GM19351 (cell line): Measurements from ENCODE around the gene WDPCP.
"Not testable (repeated sequence)": the region's sequence is repeated elsewhere in the genome, so short reads cannot be mapped to it uniquely, and the experiment has no call there.

Experiments
- ATAC-seq: cut with Tn5 transposase; IDR thresholded peaks from one replicate; pipeline ENCODE4 v1.9.1; 2021; ENCODE audit warnings: mild to moderate bottlenecking, moderate library complexity; ENCODE audit not compliant: unreplicated experiment

WDPCP gene

DNA sequence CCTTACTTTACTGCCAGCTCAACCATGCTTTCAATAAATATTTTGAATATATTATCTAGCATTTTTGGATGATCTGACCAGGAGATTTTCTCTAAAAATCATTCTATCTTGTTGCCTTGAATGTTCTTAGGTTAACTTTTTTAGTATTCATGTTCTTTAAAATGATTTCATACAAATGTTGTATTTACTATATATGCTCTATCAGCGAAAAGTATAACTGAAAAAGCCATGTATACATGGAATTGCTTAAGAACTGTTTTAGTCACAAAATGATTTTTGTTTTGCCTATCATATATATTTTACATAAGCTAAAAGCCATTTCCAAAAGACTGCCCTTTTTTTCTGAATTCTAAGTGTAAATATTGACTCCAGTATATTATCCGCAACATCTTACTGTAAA, 213.9 kb downstream of the WDPCP start:
- ATAC-seq = no peak

DNA sequence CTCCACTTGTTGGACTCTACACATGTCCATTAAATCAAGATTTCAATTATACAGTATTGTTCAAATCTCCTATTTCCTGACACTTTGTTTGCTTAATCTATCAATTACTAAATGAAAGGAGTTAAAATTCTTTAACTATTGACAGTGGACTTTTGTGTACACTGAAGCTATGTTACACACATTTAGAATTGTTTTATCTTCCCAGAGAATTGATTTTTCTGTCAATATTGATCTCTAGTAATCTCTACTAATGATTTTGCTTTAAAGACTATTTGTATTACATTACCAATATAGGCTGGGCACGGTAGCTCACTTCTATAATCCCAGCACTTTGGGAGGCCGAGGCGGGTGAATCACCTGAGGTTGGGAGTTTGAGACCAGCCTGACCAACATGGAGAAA, 215.7 kb downstream of the WDPCP start:
- no peak for ATAC-seq

- no peak for ATAC-seq
Measured at GRCh38 chr2:63369146-63369545, 219.1 kb downstream of the WDPCP start.

DNA sequence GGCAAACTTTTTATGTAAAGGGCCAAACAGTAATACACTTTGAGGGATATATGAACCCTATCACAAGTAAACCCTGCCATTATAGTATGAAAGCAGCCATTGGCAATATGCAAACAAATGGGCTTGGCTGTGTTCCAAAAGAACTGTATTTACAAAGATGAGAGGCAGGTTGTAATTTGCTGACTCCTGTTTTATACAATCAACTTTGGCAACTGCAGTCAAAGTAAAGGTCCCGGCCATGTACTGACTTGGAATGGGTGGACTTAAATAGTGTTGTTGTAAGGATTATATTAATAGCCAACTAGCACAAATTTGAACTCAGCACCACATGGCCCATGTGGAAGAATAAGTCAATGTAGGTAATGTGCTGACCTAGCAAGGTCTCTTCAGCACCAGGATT, 223.4 kb downstream of the WDPCP start:
- no peak for ATAC-seq

GRCh38 chr2:63357722-63358121, 230.6 kb downstream of the WDPCP start:
- ATAC-seq = not testable (repeated sequence)

GRCh38 chr2:63347361-63347760, 240.9 kb downstream of the WDPCP start:
- ATAC-seq = no peak

DNA sequence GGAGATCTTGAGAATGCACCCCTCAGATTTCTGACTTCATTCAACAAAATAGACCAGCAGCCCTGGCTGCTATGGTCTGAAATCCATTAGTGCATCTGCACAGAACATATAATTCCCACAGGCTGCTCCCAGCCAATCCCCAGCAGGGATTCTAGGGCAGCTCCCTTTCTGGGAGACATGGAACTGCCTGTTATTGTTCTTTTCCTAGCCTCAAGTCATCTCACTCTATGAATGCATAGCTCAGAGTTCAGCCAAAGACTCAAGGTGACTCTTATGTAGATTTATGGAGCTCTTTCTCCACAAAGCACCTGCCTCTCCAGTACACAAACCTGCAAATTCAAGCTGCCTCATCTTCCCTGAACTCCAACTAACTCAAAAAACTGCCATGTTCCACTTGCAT, 241.9 kb downstream of the WDPCP start:
- no peak for ATAC-seq

DNA sequence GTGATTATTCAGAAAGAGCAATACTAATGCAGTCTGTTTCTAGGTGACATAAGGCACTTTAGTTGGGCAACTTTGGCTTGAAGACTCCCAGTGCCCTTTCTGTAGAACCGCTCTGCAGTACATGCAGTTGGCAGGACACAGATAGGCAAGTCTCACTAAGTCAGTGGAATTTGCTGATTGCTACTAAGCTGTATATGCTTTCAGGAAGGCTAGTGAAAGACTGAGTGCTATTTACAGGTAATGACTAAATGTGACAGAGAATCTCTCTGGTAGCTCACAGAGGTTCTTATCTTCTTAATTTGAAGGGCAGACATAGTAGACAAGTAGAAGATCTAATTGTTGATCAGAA, 243.0 kb downstream of the WDPCP start:
- ATAC-seq = no peak

DNA sequence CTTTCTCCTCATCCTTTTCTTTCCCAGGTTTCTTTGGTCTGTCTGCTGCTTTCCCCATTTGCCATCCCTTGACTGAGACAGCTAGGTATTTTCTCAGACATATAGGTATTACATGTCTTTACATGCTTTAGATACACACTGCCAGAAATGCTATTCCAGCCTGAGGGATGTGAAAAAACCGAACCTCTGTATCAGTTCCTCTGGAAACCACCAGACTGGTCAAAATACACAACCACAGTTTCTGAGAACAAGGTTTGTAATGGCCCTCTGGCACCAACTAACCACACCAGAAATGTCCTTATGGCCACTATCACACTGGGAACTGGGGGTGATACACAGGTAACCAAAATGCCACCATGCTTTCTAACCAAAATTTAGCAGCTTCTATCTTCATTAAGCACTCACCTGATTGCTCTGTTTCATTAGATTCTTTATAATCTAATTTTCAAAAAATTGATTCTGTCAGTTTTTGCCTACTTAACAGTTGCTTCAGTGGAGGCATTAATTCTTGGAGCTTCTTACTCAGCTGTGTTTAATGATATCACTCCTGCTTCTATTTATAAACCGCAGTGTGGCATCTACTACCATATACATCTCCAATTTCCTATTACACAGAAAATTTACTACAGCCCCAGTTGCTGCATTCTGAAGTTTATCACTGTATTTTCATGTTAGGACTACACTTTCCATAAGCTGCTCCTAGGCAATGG, 243.5 kb downstream of the WDPCP start:
- no peak for ATAC-seq

DNA sequence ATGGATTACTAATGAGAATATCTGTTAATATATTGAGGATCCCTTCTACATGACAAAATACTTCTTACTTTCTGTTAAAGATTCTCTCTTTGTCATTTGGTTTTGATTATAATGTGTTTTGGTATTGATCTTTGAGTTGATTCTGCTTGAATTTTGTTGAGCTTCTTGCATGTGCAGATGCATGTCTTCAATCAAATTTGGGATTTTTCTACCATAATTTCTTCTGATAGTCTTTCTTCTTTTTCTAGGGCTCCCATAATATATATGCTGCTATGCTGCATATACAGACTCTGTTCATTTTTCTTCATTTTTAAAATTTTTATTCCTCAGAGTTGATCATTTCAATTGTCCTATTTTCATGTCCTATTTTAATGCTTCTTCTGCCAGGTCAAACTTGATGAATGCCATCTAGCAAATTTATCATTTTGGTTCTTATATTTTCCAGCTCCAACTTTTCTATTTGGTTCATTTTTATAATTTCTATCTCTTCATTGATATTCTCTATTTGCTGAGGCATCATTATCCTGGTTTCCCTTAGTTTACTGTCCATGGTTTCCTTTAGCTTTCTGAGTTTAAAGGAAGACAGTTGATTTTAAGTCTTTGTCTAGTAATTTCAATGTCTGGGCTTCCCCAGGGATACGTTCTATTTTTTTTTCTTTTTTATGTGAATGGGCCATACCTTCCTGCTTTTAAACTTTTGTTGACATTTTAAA, 244.7 kb downstream of the WDPCP start:
- ATAC-seq = no peak

DNA sequence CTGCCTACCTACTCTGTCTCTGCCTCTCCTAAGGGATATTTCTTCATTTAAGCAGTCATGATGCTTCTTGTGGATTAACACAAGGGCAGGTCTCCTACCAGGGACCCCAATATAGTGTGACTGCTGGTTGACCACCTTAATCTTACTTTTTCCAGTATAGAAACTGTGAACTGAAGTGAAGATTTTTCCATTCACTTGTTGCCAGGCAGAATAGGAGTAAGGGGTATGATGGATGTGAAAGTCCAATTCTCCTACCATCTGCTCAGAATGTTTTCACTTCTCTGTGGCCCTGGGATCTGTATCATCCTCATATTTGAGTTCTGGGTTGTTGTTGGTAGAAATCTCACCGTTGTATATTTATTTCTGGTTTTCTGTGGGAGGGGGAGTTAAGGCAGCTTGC, 247.8 kb downstream of the WDPCP start:
- no peak for ATAC-seq

DNA sequence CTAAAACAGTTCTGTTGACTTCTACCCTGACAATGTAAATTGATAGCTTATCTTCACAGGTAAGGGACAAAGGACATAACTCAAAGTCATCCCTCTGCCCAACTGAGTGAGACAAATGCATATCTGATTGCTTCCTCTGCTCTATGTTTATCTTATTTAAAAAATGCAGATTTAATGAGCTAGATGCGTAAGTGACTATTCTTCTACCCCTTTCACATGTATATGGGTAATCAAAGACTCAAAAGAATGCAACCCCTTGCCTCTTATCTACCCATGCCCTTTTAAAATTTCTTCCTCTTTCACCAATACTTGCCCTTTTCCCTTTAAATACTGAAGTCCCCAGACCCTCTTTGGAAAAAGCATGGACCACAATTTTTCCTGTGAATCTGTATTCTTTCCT, 253.4 kb downstream of the WDPCP start:
- no peak for ATAC-seq

- no peak for ATAC-seq
Measured at GRCh38 chr2:63326473-63326872, 261.8 kb downstream of the WDPCP start.

DNA sequence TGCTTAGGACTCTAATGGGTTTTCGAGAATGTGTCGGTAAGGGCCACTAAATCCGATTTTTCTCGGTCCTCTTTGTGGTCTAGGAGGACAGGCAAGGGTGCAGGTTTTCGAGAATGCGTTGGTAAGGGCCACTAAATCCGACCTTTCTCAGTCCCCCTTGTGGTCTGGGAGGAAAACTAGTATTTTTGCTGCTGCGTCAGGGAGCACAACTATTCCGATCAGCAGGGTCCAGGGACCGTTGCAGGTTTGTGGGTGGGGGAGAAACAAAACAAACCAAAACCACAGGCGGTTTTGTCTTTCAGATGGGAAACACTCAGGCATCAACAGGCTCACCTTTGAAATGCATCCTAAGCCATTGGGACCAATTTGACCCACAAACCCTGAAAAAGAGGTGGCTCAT, 264.6 kb downstream of the WDPCP start:
- ATAC-seq = not testable (repeated sequence)

- ATAC-seq = not testable (repeated sequence)
Measured at GRCh38 chr2:63321973-63322372, 266.3 kb downstream of the WDPCP start.

- no peak for ATAC-seq
Measured at GRCh38 chr2:63320669-63321068, 267.6 kb downstream of the WDPCP start.

DNA sequence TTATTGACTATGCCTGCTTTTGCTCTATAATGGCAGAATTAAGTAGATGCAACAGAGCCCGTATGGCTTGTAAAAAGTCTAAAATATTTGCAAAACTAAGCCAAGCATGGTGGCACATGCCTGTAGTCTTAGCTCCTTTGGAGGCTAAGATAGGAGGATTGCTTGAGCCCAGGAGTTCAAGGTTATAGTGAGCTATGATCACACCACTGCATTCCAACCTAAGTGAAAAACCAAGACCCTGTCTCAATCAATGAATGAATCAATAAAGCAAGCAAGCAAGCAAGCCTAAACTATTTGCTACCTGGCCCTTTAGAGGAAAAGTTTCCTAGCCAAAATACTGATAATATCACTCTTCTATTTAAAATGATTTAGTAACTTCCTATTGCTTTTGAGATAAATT, 277.7 kb downstream of the WDPCP start:
- ATAC-seq = no peak

DNA sequence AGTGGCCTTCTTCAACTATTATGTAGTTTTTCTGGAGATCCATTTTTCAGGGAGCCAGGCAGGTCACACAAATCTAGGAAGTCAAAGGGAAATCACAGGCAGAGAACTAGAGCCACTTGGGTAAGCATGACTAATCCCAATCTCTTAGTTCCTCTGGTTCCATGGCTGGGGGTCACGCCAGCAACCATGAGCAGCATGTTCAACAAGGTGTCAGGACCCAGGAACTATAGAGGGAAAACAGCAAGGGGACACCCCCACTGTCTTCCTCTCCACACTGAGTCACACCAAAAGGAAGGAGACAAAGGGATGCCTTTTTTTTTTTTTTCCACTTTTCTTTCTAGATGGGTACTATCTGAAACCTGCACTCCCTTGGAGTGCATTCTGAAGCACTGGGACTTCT, 286.8 kb downstream of the WDPCP start:
- no peak for ATAC-seq

GRCh38 chr2:63300835-63301234, 287.4 kb downstream of the WDPCP start:
- no peak for ATAC-seq

DNA sequence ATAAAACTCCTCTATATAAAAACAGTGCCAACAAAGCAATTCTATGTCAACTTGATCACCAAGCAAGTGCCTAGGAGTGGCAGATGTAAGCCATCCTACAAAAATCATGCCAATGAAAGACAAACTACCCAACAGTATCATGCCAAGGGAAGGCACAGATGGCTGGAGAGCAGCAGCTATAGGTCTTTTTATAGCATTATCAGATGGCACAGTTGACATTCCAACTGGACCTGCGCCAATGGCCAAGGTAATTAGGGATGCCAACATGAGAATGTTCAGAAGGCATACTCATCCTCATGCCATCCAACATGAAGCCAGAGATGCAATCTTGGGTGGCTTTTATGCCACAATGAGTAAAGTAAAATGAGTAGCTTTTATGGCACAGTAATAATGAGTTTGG, 300.3 kb downstream of the WDPCP start:
- ATAC-seq = no peak

DNA sequence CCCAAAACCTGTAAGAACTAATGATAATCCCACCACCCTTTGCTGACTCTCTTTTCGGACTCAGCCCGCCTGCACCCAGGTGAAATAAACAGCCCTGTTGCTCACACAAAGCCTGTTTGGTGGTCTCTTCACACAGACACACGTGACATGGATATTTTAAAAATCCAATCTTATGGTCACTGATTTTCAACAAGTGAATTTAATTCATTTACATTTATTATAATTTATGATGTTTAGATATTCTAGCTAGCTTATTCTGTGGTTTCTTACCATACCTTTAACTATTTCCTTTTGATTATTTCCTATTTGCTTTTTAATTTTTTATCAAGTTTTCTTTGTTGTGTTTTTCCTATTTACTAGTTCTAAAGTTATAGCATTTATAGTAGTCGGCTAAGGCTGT, 301.8 kb downstream of the WDPCP start:
- ATAC-seq = not testable (repeated sequence)

DNA sequence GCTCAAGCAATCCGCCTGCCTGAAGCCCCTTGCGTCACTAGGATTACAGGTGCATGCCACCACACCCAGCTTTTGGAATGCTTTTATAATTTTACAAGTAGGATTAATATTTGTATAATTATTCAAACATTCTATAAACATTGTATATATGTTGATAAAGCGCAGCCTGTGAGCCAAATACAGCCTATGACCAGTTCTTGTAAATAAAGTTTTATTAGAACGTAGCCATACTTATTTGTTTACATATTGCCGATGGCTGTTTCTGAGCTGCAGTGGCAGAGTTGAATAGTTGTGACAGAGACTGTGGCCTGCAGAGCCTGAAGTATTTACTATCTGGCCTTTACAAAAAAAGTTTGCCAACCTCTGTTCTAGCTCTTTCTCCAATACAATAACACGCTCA, 305.0 kb downstream of the WDPCP start:
- no peak for ATAC-seq

DNA sequence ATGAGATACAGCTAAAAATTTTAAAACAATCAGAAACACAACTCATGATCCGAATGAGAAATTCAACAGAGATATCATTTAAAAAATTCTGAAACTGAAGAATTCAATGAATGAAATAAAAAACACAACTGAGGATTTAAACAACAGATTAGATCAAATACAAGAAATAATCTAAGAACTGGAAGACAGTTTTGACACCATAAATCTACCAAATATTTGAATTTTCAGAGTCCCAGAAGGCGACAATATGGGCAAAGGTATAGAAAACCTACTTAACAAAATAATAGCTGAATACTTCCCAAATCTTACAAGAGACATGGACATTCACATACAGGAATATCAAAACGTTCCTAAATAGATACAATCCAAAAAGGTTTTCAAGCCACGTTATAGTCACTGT, 315.7 kb downstream of the WDPCP start:
- no peak for ATAC-seq
